Skin epidermis (tissue), 12 donors: Measurements from ENCODE around the gene AARS2.

Experiments used
- H3K27ac ChIP-seq, 21 experiments: fragments of 200-600 bp; sonication (generic) in 11 of 21; one replicate each; pipeline ENCODE4 v1.5.0; 2020; ENCODE audit warnings: mild to moderate bottlenecking in 3 of 21, inconsistent platforms in 2 of 21, moderate library complexity in 2 of 21
- H3K4me3 ChIP-seq, 7 experiments: fragments of 200-600 bp; sonication (generic) in 2 of 7; one replicate each; pipeline ENCODE4 v1.5.0; 2020; ENCODE audit warnings: inconsistent platforms in 2 of 7, mild to moderate bottlenecking in 2 of 7, moderate library complexity in 1 of 7

Gene AARS2

GRCh38 chr6:44303842-44304241 is 9.3 kb downstream of the AARS2 start:
- H3K27ac ChIP-seq, result no peak overlapping the region
- H3K4me3 ChIP-seq, result no peak overlapping the region

- Histone ChIP-seq H3K27ac (no peak overlapping the region), H3K4me3 (no peak overlapping the region)
Observed at GRCh38 chr6:44302856-44303255, 10.3 kb downstream of the AARS2 start.

GRCh38 chr6:44301782-44302564 is 11.2 kb downstream of the AARS2 start:
- Histone ChIP-seq H3K27ac (no peak overlapping the region), H3K4me3 (no peak overlapping the region)

GRCh38 chr6:44301106-44301505 is 12.0 kb downstream of the AARS2 start:
- Histone ChIP-seq H3K27ac (no peak overlapping the region), H3K4me3 (no peak overlapping the region)

- H3K4me3 ChIP-seq, result no peak overlapping the region
- no peak overlapping the region for H3K27ac ChIP-seq
Observed at GRCh38 chr6:44300292-44300823, 12.8 kb downstream of the AARS2 start.

GRCh38 chr6:44298864-44299263 is 14.3 kb downstream of the AARS2 start:
- H3K4me3 ChIP-seq, result no peak overlapping the region
- H3K27ac ChIP-seq, result no peak overlapping the region

GRCh38 chr6:44298055-44298803 is 14.9 kb downstream of the AARS2 start:
- H3K4me3 ChIP-seq, result peak overlapping the region in 2 of 7 experiments; percentile 17 to 44
- no peak overlapping the region for H3K27ac ChIP-seq

GRCh38 chr6:44297063-44298038 is 15.8 kb downstream of the AARS2 start:
- H3K4me3 ChIP-seq, result peak overlapping the region; percentile 17 to 46 (median 23)
- no peak overlapping the region for H3K27ac ChIP-seq

GRCh38 chr6:44294832-44295791 is 18.0 kb downstream of the AARS2 start:
- H3K4me3 ChIP-seq, result no peak overlapping the region
- no peak overlapping the region for H3K27ac ChIP-seq

GRCh38 chr6:44292661-44293365 is 20.3 kb downstream of the AARS2 start:
- Histone ChIP-seq H3K27ac (no peak overlapping the region), H3K4me3 (no peak overlapping the region)

- Histone ChIP-seq H3K4me3 (no peak overlapping the region), H3K27ac (no peak overlapping the region)
Observed at GRCh38 chr6:44291841-44292240, 21.3 kb downstream of the AARS2 start.

GRCh38 chr6:44289726-44290260 is 23.4 kb downstream of the AARS2 start:
- no peak overlapping the region for H3K27ac ChIP-seq
- no peak overlapping the region for H3K4me3 ChIP-seq

- no peak overlapping the region for H3K27ac ChIP-seq
- H3K4me3 ChIP-seq, result no peak overlapping the region
Observed at GRCh38 chr6:44286747-44287146, 26.4 kb downstream of the AARS2 start.

GRCh38 chr6:44286285-44286565 is 26.9 kb downstream of the AARS2 start:
- Histone ChIP-seq H3K4me3 (no peak overlapping the region), H3K27ac (no peak overlapping the region)

- no peak overlapping the region for H3K27ac ChIP-seq
- no peak overlapping the region for H3K4me3 ChIP-seq
Observed at GRCh38 chr6:44285552-44286284, 27.4 kb downstream of the AARS2 start.

GRCh38 chr6:44284867-44285266 is 28.3 kb downstream of the AARS2 start:
- H3K27ac ChIP-seq, result no peak overlapping the region
- no peak overlapping the region for H3K4me3 ChIP-seq

GRCh38 chr6:44284121-44284520 is 29.0 kb downstream of the AARS2 start:
- Histone ChIP-seq H3K4me3 (no peak overlapping the region), H3K27ac (no peak overlapping the region)
